ENCODE data around the gene TCF23. TPM values are rescaled to one million over a fixed set of nuclear protein-coding genes. Genes with fewer than 3 reads are reported as not detected.

The TCF23 gene
- total and polyA plus RNA-seq, 2 experiments from 2014 or later = 0.03 to 0.07 TPM

DNA sequence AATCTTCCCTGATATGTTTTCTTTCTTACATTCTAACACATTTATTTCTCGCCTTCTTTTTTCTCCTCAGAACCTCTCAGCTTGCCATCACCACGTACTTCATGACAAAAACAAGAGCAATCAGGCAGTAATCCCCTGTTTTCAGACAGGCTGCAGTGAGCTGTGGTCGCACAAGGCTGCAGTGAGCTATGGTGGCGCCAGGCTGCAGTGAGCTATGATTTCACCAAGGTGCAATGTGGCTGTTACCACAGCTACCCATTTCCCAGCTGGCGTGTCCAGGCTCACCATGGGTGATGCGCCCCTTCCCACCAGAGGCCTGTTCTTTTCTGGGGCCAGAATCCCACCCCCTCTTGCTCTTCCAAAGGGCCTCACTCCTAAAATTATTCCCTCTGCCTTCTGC lies 25.8 kb downstream of the TCF23 start:
- H3K4me3 ChIP-seq = no peak overlapping the region
- DNase-seq (ENCODE audit: low spot score) = no peak
- Mint-ChIP-seq H3K27ac (no peak overlapping the region), H3K36me3 (ENCODE audit: low read depth) (no peaks in the 10 kb centered on the region), H3K27me3 (ENCODE audit: insufficient read depth, low read depth, poor library complexity) (no peaks in the 10 kb centered on the region), H3K9me3 (no peaks in the 10 kb centered on the region), H3K4me1 (peaks cover 3% of the 10 kb centered on the region; the same call in 1 of the 3 replicates), H3K4me3 (no peak overlapping the region)
- H3F3A ChIP-seq (replicated peaks; ENCODE audit: low read depth) = no peaks in the 10 kb centered on the region
- no peak overlapping the region for H3K4me2 ChIP-seq
- no peaks in the 10 kb centered on the region for H3K79me2 ChIP-seq (replicated peaks; ENCODE audit: insufficient read depth)
- no peaks in the 10 kb centered on the region for H4K20me1 ChIP-seq (replicated peaks; ENCODE audit: insufficient read depth)
- no peaks in the 10 kb centered on the region for H3K36me3 ChIP-seq (ENCODE audit: insufficient read depth)
- TF ChIP-seq, protein P1, sequence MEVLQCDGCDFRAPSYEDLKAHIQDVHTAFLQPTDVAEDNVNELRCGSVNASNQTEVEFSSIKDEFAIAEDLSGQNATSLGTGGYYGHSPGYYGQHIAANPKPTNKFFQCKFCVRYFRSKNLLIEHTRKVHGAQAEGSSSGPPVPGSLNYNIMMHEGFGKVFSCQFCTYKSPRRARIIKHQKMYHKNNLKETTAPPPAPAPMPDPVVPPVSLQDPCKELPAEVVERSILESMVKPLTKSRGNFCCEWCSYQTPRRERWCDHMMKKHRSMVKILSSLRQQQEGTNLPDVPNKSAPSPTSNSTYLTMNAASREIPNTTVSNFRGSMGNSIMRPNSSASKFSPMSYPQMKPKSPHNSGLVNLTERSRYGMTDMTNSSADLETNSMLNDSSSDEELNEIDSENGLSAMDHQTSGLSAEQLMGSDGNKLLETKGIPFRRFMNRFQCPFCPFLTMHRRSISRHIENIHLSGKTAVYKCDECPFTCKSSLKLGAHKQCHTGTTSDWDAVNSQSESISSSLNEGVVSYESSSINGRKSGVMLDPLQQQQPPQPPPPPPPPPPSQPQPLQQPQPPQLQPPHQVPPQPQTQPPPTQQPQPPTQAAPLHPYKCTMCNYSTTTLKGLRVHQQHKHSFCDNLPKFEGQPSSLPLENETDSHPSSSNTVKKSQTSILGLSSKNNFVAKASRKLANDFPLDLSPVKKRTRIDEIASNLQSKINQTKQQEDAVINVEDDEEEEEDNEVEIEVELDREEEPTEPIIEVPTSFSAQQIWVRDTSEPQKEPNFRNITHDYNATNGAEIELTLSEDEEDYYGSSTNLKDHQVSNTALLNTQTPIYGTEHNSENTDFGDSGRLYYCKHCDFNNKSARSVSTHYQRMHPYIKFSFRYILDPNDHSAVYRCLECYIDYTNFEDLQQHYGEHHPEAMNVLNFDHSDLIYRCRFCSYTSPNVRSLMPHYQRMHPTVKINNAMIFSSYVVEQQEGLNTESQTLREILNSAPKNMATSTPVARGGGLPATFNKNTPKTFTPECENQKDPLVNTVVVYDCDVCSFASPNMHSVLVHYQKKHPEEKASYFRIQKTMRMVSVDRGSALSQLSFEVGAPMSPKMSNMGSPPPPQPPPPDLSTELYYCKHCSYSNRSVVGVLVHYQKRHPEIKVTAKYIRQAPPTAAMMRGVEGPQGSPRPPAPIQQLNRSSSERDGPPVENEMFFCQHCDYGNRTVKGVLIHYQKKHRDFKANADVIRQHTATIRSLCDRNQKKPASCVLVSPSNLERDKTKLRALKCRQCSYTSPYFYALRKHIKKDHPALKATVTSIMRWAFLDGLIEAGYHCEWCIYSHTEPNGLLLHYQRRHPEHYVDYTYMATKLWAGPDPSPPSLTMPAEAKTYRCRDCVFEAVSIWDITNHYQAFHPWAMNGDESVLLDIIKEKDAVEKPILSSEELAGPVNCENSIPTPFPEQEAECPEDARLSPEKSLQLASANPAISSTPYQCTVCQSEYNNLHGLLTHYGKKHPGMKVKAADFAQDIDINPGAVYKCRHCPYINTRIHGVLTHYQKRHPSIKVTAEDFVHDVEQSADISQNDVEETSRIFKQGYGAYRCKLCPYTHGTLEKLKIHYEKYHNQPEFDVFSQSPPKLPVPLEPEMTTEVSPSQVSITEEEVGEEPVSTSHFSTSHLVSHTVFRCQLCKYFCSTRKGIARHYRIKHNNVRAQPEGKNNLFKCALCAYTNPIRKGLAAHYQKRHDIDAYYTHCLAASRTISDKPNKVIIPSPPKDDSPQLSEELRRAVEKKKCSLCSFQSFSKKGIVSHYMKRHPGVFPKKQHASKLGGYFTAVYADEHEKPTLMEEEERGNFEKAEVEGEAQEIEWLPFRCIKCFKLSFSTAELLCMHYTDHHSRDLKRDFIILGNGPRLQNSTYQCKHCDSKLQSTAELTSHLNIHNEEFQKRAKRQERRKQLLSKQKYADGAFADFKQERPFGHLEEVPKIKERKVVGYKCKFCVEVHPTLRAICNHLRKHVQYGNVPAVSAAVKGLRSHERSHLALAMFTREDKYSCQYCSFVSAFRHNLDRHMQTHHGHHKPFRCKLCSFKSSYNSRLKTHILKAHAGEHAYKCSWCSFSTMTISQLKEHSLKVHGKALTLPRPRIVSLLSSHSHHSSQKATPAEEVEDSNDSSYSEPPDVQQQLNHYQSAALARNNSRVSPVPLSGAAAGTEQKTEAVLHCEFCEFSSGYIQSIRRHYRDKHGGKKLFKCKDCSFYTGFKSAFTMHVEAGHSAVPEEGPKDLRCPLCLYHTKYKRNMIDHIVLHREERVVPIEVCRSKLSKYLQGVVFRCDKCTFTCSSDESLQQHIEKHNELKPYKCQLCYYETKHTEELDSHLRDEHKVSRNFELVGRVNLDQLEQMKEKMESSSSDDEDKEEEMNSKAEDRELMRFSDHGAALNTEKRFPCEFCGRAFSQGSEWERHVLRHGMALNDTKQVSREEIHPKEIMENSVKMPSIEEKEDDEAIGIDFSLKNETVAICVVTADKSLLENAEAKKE (CRISPR knock-in tag; IDR thresholded peaks at IDR 0.05) = no peak
- TF ChIP-seq, protein P2, sequence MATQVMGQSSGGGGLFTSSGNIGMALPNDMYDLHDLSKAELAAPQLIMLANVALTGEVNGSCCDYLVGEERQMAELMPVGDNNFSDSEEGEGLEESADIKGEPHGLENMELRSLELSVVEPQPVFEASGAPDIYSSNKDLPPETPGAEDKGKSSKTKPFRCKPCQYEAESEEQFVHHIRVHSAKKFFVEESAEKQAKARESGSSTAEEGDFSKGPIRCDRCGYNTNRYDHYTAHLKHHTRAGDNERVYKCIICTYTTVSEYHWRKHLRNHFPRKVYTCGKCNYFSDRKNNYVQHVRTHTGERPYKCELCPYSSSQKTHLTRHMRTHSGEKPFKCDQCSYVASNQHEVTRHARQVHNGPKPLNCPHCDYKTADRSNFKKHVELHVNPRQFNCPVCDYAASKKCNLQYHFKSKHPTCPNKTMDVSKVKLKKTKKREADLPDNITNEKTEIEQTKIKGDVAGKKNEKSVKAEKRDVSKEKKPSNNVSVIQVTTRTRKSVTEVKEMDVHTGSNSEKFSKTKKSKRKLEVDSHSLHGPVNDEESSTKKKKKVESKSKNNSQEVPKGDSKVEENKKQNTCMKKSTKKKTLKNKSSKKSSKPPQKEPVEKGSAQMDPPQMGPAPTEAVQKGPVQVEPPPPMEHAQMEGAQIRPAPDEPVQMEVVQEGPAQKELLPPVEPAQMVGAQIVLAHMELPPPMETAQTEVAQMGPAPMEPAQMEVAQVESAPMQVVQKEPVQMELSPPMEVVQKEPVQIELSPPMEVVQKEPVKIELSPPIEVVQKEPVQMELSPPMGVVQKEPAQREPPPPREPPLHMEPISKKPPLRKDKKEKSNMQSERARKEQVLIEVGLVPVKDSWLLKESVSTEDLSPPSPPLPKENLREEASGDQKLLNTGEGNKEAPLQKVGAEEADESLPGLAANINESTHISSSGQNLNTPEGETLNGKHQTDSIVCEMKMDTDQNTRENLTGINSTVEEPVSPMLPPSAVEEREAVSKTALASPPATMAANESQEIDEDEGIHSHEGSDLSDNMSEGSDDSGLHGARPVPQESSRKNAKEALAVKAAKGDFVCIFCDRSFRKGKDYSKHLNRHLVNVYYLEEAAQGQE (IDR thresholded peaks at IDR 0.05; ENCODE audit: unreplicated experiment) = no peak
- H3K9me2 ChIP-seq (ENCODE audit: insufficient read depth) = no peaks in the 10 kb centered on the region
- H2AFZ ChIP-seq = peak overlapping the region; percentile 26; the same call in 1 of the 2 replicates
- H3K27me3 ChIP-seq (ENCODE audit: insufficient read depth) = no peaks in the 10 kb centered on the region
- H3K4me1 ChIP-seq (ENCODE audit: insufficient read depth) = no peaks in the 10 kb centered on the region
- H3K27ac ChIP-seq (ENCODE audit: low read depth) = no peak overlapping the region
- ATAC-seq = peak; percentile 40
